NCI-H146 (cell line): ENCODE results near the gene TAOK1.

Source experiments
- DNase-seq: peaks from one replicate; lab custom pipeline; 2025; lab: John Stamatoyannopoulos, UW

The TAOK1 gene

DNA sequence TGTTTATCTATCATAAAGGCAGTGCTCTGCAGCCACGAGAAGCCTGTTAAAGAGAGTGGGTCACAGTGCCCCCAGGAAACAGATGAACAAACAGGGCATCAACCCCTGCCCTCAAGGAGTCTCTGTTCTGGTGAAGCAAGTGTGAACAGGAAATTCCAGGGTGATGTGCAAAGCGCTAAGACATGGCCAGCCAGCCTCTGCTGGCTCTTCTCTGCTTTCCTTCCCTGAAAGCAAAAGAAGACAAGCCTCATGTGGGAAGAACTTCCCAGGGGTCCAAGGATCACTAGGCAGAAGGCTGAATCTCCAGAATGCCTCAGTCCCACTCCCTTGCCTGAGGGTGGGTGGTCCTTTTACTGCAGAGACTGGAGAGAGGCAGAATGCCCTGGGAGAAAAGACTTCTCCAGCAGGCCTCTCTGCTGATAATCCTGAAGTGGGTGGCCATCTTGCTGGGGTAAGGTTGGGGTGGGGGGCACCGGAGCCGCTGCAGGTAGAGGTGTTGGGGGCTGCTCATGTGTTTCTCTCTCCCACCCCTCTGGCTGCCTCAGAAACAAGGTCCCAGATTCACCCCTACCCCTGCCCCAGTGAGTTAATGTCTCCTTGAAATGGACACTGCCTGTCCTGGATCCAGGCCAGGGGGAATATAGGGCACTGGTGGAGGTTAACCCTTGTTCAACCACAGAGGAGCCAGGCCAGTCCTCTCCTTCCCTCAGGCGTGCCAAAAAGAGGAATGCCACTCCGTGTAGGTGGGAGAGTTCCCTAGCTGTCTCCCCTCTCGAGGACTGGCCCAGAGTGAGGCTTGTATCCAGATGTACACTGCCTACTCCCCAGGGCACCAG is 205.2 kb downstream of the TAOK1 start:
- no peak for DNase-seq

DNA sequence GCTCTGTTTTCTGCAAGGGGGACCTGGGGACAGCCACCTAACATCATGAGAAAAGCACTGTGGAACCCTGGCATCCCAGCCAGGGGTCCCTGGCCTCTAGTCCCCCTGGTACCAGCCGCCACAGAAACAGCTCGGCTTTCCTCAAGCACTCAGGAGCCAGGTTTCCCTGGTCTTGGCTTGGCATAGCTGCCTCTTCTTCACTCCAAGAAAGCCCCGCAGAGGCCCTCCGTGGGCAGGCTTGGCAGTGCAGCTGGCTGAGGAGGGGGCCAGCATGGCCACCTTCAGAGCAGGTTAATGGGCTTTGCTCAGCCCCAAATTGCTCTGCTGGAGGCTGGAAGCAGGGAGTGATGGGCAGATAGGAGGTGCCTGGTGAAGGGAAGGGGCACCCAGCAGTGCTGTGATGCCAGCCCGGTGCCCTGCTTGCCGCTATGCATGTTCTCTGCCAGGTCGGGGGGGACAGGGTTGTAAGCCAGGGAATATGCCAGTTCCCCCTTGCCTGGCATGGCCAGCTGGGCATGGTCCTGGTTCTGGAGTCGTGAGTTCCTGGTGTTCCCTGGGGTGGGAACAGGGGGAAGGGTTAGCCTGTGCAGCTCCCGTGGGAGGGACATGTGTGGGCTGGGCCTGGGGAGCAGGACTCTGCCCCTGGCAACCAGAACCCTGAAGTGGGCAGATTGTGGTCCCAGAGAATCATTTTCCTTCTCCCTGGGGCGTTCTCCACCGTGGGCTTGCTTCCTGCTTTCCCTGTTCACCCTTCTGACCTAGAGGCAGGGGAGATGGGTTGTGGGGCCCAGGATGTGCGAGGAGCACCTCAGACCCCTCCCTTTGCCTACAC is 206.0 kb downstream of the TAOK1 start:
- no peak for DNase-seq

DNA sequence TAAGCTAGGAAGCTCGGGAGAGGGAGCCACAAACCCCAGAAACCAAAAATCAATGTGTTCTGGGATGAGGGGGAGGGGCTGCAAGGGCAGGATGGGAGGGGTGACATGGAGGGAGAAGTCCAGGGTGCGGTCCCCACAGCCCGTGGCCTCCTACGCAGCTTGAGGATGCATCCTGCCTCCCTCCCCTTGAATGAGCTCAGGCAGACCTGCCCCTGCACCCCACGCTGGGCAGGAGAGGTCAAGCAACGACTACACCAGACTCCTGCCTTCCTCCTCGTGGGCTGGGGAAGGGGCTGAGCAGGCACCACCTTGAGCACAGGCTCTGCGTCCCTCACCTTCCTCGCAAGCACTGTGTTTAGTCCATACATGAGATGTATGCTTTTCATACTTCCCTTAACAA is 206.6 kb downstream of the TAOK1 start:
- DNase-seq, result no peak

DNA sequence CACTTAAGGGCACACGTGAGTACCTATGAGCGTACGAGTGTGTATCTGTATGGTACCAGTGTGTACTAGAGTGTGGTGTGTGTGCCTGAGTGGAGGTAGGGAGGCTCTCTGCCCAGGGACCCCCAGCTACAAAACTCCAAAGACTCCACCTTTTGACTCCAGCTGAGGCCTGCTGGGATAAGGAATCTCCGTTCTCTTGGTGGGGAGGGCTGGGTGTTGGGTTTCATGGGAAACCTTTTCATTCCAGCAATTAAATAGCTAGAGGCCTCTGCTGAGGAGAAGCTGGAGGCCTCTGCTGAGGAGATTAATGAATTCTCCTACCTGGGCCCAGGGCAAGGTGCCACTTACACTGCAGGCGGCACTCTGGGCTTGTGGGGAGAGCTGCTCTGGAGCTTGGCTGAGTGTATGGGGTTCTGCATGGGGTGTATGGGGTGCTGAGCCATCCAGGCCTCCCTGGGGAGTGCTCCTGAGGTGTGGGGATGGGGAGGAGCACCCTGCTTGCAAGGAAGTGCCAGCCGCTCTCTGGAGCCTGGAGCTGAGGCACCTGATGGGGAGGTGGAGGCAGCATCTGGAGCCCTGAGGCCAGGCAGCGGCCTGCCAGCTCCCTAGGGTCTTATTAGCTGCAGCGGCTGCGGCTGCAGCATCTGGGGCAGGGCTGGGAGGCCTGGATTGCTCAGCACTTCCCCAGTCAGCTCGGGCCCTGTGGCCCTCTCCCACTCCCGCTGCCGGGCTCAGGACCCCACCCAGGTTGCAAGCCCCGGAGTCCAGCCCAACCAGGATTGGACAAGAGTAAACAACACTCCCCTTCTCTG is 207.4 kb downstream of the TAOK1 start:
- DNase-seq, result no peak
